Keratinocyte (primary cell): Measurements from ENCODE around the gene PSMC3. TPM values are rescaled to one million over a fixed set of nuclear protein-coding genes. Genes with fewer than 3 reads are reported as not detected.

Experiments
- DNase-seq: peaks from one replicate; pipeline ENCODE4 v3.0.0-alpha.2; 2011; ENCODE audit warnings: low read depth, missing footprints, low spot score
- FAIRE-seq: peaks from 2 replicates; lab custom pipeline; 2011; peaks lifted over from hg19 to GRCh38; lab: Jason Lieb, UNC
- H2AFZ ChIP-seq: 2 replicates; pipeline ENCODE4 v1.6.0; 2012; ENCODE audit warnings: low read length, control low read depth, inconsistent platforms; ENCODE audit not compliant: control insufficient read depth
- H3K27ac ChIP-seq: 2 replicates; pipeline ENCODE4 v1.5.1; 2011; ENCODE audit warnings: low read length; ENCODE audit not compliant: control insufficient read depth, insufficient read depth
- H3K27me3 ChIP-seq: 3 replicates; pipeline ENCODE4 v1.6.0; 2011; ENCODE audit warnings: low read length; ENCODE audit not compliant: control insufficient read depth, insufficient read depth; ENCODE audit errors: extremely low read depth
- H3K36me3 ChIP-seq, 2 experiments: 2 replicates in 1 of 2; 3 replicates in 1 of 2; pipeline ENCODE4 v1.5.1; 2011; ENCODE audit warnings: low read length in 2 of 2, mild to moderate bottlenecking in 1 of 2; ENCODE audit not compliant: control insufficient read depth in 2 of 2, insufficient read depth in 2 of 2; ENCODE audit errors: extremely low read depth in 1 of 2
- H3K4me1 ChIP-seq: 3 replicates; pipeline ENCODE4 v1.5.1; 2011; ENCODE audit warnings: low read length; ENCODE audit not compliant: control insufficient read depth, insufficient read depth; ENCODE audit errors: extremely low read depth
- H3K4me2 ChIP-seq: 3 replicates; pipeline ENCODE4 v1.6.0; 2011; ENCODE audit warnings: low read depth, low read length; ENCODE audit not compliant: control insufficient read depth, insufficient read depth; ENCODE audit errors: extremely low read depth
- H3K4me3 ChIP-seq, 3 experiments: fragments of 200-600 bp in 1 of 3; sonication (generic) in 1 of 3; 2 replicates in 2 of 3; 3 replicates in 1 of 3; pipeline ENCODE4 v1.5.1; 2011 to 2016; ENCODE audit warnings: low read length in 3 of 3, mild to moderate bottlenecking in 3 of 3, control low read depth in 2 of 3, inconsistent platforms in 1 of 3, low read depth in 1 of 3, mixed read lengths in 1 of 3, mixed run types in 1 of 3, moderate library complexity in 1 of 3; ENCODE audit not compliant: control insufficient read depth in 2 of 3, insufficient read depth in 2 of 3; ENCODE audit errors: extremely low read depth in 1 of 3
- H3K79me2 ChIP-seq: 2 replicates; pipeline ENCODE4 v1.6.0; 2012; ENCODE audit warnings: low read length; ENCODE audit not compliant: control insufficient read depth, insufficient read depth
- H3K9ac ChIP-seq: 3 replicates; pipeline ENCODE4 v1.6.0; 2011; ENCODE audit warnings: low read length; ENCODE audit not compliant: control insufficient read depth, insufficient read depth; ENCODE audit errors: extremely low read depth
- H3K9me1 ChIP-seq: 3 replicates; pipeline ENCODE4 v1.6.0; 2011; ENCODE audit warnings: low read length; ENCODE audit not compliant: control insufficient read depth, insufficient read depth; ENCODE audit errors: extremely low read depth
- H3K9me3 ChIP-seq: 2 replicates; pipeline ENCODE4 v1.5.1; 2012; ENCODE audit warnings: low read depth, low read length; ENCODE audit not compliant: control insufficient read depth
- H4K20me1 ChIP-seq: 3 replicates; pipeline ENCODE4 v1.6.0; 2011; ENCODE audit warnings: low read length; ENCODE audit not compliant: control insufficient read depth, insufficient read depth; ENCODE audit errors: extremely low read depth
- EZH2 ChIP-seq: IDR thresholded peaks from one replicate; pipeline ENCODE4 v1.6.1; 2012; ENCODE audit warnings: inconsistent platforms, mild to moderate bottlenecking, low read length, moderate library complexity
- dilution Hi-C: fragments of 300-500 bp; cut with MboI; formaldehyde crosslinking; loops from one replicate; pipeline ENCODE4 v1.7.0; 2020; ENCODE audit warnings: low sequenced_read_pairs; ENCODE audit not compliant: extremely low pct_ligation_motif_present
- polyA plus RNA-seq, 5 experiments: library from polyadenylated mRNA; depleted of rRNA in 3 of 5; stranded (reverse) in 3 of 5; stranded (forward) in 1 of 5; unstranded in 1 of 5; fragments of >200 nt; gene quantifications; 1 replicate in 1 of 5; 2 replicates in 3 of 5; 3 replicates in 1 of 5; pipeline versions ENCODE4 v1.2.1 to v1.2.3, GENCODE V29; 2011 to 2012; ENCODE audit warnings: missing spikeins in 2 of 5, low read depth in 1 of 5, low replicate concordance in 1 of 5
- TF ChIP-seq, protein P1 (sequence below), 3 experiments: IDR thresholded peaks in 1 of 3; conservative IDR thresholded peaks in 1 of 3; optimal IDR thresholded peaks in 1 of 3; 2 replicates in 2 of 3; 3 replicates in 1 of 3; pipeline versions ENCODE3 to v1.5.1; 2011; ENCODE audit warnings: low read length in 3 of 3, mild to moderate bottlenecking in 3 of 3, moderate library complexity in 2 of 3, control low read depth in 1 of 3, inconsistent platforms in 1 of 3; ENCODE audit not compliant: insufficient read depth in 2 of 3; ENCODE audit errors: extremely low read depth in 1 of 3

The PSMC3 gene
- polyA plus RNA-seq, 1 donor (not counting 4 experiments of a cell fraction or from before 2014, with no cell fraction given) = 172 TPM

DNA sequence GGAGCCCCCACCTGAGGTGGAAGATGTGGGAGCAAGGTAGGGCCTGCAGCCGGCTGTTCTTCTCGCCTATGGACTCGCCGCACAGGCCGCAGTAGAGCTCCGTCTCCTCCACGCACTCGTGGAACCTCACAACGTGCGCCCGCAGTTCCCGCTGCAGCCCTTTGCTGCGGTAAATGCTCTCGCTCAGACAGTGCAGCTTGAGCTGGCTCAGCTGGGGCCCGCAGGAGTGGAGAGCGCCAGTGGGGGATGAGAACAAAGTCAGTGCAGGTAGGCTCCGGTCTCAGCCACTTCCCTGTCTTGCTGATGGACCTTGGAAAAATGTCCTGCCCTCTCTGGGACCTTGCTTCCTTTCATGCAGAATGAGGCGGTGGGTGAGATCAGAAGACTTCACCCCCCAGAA is 12.5 kb upstream of the PSMC3 start:
- Histone ChIP-seq H3K36me3 (peaks cover 0 to 4% of the 10 kb centered on the region in 2 experiments), H3K9me3 (no peaks in the 10 kb centered on the region), H3K4me1 (no peaks in the 10 kb centered on the region), H3K79me2 (no peaks in the 10 kb centered on the region), H3K27me3 (no peaks in the 10 kb centered on the region), H3K4me3 (no peak overlapping the region), H3K4me2 (no peak overlapping the region), H3K27ac (no peak overlapping the region), H3K9me1 (no peaks in the 10 kb centered on the region), H3K9ac (no peak overlapping the region), H4K20me1 (no peaks in the 10 kb centered on the region), H2AFZ (no peak overlapping the region)
- TF ChIP-seq, protein P1, sequence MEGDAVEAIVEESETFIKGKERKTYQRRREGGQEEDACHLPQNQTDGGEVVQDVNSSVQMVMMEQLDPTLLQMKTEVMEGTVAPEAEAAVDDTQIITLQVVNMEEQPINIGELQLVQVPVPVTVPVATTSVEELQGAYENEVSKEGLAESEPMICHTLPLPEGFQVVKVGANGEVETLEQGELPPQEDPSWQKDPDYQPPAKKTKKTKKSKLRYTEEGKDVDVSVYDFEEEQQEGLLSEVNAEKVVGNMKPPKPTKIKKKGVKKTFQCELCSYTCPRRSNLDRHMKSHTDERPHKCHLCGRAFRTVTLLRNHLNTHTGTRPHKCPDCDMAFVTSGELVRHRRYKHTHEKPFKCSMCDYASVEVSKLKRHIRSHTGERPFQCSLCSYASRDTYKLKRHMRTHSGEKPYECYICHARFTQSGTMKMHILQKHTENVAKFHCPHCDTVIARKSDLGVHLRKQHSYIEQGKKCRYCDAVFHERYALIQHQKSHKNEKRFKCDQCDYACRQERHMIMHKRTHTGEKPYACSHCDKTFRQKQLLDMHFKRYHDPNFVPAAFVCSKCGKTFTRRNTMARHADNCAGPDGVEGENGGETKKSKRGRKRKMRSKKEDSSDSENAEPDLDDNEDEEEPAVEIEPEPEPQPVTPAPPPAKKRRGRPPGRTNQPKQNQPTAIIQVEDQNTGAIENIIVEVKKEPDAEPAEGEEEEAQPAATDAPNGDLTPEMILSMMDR (optimal IDR thresholded peaks at IDR 0.05 in 1 of 3, IDR thresholded peaks at IDR 0.05 in 1 of 3, conservative IDR thresholded peaks at IDR 0.05 in 1 of 3; ENCODE audit: extremely low read depth in 1 of 3, insufficient read depth in 2 of 3, low read length in 3 of 3) = no peak
- TF ChIP-seq EZH2 = no peak
- FAIRE-seq (no peak), DNase-seq (no peak)
- dilution Hi-C loops = no loop called here

DNA sequence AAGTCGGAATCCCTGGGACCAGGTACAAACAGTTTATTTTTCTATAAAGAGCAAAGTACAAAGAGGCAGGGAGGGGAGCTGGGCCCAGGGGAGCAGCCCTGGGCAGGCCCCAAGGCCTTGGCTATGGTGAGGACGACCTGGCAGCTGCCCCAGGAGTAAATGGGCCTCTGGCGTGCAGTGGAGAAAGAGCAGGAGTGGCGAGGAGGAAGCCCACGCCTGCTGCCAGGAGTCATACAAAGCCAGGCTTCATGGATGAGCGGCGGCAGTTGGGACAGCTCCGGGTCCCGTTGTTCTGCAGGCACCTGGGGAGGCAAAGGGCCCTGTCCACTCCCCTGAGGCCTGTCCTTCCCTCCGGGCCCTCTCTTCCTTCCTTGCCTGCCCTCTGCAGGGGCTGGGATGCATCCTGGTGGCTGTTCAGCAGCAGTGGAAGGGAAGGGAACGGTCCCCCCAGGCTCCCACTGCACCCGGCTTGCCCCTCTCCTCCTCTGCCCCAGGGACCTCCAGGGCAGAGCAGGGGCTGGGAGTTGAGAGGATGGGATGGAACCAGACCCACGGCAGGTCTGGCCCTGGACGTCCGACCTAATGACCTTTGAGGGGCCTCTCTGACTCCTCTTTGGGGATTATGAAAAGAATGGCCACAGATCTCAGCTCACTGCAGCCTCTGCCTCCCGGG is 11.6 kb upstream of the PSMC3 start:
- FAIRE-seq = no peak
- H3K79me2 ChIP-seq = no peaks in the 10 kb centered on the region
- DNase-seq = no peak
- H3K9ac ChIP-seq = no peak overlapping the region
- H3K4me2 ChIP-seq = no peak overlapping the region
- H3K9me1 ChIP-seq = no peaks in the 10 kb centered on the region
- no peaks in the 10 kb centered on the region for H3K4me1 ChIP-seq
- dilution Hi-C loops = no loop called here
- no peak for TF ChIP-seq EZH2
- TF ChIP-seq, protein P1 (optimal IDR thresholded peaks at IDR 0.05 in 1 of 3, IDR thresholded peaks at IDR 0.05 in 1 of 3, conservative IDR thresholded peaks at IDR 0.05 in 1 of 3; ENCODE audit: extremely low read depth in 1 of 3, insufficient read depth in 2 of 3, low read length in 3 of 3) = no peak
- H3K27me3 ChIP-seq = no peaks in the 10 kb centered on the region
- H3K9me3 ChIP-seq = no peaks in the 10 kb centered on the region
- H2AFZ ChIP-seq = no peak overlapping the region
- H3K27ac ChIP-seq = no peak overlapping the region
- peaks cover 0 to 4% of the 10 kb centered on the region in 2 experiments for H3K36me3 ChIP-seq
- no peaks in the 10 kb centered on the region for H4K20me1 ChIP-seq
- no peak overlapping the region for H3K4me3 ChIP-seq
